RKO (cell line): ENCODE data around the gene TXNDC12.
"Not testable (repeated sequence)": the region's sequence is repeated elsewhere in the genome, so short reads cannot be mapped to it uniquely, and the experiment has no call there.

Source experiments
- DNase-seq: peaks from one replicate; pipeline ENCODE4 v3.0.0-alpha.2; 2016; ENCODE audit warnings: low spot score

Gene TXNDC12

DNA sequence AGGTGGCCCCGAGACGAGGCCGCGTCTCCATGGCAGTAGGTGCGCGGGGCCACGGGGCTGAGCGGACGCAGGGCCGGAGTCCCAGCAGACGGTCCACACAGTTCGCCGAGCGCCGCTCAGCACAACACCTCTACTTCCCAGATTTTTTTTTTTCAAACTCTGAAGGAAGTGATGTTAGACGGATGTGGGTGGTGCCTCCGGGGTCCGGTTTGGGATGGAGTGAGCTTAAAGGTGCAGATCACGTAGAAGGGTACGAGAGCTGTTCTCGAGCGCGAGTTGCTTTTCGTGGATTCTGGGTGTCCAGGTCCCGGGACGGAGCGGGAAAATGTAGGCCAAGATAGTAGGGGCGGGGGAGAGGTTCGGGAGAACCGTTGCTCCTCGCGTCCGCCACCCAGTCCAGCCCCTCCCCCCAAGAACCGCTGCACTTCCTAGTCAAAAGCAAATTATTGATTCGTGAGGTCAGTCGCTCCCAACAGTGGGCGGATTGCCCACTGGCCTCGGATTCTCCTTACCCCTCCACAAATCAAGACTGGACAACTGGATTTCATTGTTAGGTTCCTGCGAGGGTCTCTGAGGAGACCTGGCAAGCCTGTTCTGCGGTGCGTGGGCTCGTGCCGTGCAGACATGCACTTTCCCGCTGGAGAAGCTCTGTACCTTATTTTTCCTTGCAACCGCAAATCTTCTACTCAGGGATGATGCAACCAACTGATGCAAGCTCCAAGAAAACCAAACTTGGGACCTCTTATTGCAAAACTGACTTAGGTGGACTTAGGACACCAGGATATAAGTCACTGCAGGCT lies at the start of gene TXNDC12:
TSS of gene TXNDC12 (minus strand) at position 126 of the 800 bp plus-strand sequence. CDS start at position 31, 95 bp downstream.
- DNase-seq, result peak; percentile 96

DNA sequence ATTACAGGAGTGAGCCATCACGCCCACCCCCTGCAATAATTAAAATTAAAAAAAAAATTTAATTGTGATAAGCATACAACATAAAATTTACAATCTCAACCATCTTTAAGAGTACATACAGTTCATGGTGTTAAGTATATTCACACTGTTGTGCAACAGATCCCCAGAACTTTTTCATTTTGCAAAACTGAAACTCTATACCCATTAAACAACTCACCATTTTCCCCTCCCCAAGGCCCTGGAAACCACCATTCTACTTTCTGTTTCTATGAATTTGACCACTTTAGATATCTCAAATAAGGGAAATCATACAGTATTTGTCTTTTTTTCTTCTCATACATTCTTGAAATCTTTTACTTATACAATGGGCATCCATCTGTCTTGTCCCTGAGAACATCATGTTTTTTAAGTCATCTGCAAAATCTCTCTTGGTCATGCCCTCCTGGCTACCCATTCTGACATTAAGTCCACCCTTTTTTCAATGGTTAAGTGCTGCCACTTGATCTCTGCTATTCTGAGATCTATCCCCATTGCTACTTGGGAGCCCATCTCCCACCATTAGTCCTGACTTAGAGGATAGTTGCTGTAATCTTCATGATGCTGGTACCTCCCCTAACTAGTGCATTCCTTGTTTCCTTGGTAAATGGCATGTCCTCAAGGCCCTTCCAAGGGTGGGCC lies 47.5 kb upstream of the TXNDC12 start:
- no peak for DNase-seq

DNA sequence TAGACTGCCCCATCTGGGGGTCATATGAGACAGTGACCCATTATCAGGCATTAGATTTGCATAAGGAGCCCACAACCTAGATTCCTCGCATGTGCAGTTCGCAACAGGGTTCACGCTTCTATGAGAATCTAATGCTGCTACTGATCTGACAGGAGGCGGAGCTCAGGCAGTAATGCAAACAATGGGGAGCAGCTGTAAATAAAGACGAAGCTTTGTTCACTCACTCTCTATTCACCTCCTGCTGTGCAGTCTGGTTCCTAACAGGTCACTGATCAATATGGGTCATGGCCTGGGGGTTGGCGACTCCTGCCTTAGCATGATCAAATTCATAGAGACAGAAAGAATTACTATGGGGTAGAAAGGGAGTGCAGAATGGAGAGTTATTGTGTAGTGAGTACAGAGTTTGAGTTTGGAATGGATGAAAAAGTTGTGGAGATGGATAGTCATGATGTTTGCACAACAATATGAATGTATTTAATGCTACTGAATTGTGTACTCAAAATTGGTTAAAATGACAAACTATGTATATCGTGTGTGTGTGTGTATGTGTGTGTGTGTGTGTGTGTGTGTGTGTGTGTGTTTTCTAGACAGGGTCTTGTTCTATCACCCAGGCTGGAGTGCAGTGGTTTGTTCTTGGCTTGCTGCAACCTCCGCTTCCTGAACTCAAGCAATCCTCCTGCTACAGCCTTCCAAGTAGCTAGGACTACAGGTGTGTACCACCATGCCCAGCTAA lies 43.3 kb upstream of the TXNDC12 start:
- no peak for DNase-seq

DNA sequence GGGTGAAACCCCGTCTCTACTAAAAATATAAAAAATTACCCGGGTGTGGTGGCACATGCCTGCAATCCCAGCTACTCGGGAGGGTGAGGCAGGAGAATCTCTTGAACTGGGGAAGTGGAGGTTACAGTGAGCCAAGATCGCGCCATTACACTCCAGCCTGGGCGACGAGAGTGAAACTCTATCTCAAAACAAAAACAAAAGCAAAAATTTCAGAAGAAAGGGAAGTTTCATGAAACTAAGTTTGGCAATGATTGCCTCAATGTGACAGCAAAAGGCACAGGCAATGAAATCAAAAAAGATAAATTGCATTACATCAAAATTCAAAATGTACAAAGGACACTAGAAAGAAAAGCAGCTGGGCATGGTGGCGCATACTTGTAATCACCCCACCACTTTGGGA lies 41.2 kb upstream of the TXNDC12 start:
- no peak for DNase-seq

DNA sequence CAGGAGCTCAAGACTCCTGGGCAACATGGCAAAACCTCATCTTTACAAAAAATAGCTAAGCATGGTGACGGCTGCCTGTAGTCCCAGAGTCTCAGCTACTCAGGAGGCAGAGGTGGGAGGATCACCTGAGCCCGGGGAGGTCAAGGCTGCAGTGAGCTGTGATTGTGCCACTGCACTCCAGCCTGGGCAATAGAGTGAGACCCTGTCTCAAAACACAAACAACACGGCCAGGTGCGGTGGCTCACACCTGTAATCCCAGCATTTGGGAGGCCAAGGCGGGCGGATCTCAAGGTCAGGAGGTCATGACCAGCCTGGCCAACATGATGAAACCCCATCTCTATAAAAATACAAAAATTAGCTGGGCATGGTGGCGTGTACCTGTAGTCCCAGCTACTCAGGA lies 39.3 kb upstream of the TXNDC12 start:
- DNase-seq, result not testable (repeated sequence)

DNA sequence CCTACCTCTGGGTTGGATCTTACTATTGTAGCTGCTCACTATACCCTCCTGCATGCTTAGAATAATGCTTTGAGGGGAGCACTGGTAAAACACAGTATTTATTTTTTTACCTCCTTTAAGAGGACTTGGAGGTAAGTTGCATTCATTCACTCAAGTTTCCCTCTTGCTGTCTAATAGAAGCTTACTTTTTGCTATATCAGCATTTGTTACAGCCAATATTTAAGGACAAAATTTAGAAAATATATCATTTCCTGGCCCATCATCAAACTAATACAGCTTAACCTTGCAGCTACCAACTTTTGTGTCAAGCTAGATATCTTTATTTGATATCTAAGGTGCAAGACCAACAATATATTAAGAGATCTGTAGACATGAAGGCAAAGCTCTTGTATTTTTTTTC lies 32.9 kb upstream of the TXNDC12 start:
- DNase-seq, result not testable (repeated sequence)

DNA sequence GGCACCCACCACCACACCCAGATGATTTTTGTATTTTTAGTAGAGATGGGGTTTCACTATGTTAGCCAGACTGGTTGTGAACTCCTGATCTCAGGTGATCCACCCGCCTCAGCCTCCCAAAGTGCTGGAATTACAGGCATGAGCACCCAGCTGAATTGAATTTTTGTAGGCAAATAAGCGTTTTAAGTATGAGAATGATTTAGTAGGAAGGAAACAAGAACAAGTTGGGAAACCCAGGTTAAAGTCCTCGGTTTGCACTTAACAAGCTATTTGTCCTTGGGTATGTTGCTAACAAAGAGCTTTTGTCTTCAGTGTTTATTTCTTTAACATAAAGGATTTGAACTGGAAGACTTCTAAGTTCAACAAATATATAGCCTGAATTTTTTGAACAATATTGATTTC lies 25.0 kb upstream of the TXNDC12 start:
- DNase-seq, result no peak

DNA sequence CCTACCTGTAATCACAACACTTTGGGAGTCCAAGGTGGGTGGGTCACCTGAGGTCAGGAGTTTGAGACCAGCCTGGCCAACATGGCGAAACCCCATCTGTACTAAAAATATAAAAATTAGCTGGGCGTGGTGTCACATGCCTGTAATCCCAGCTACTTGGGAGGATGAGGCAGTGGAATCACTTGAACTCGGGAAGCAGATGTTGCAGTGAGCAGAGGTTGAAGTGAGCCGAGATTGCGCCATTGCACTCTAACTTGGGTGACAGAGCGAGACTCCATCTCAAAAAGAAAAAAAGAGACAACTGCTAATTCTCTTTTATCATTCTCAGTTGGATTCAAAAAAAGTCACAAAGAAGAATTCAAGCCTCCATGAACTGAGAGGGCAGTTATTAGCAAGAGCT lies 22.3 kb upstream of the TXNDC12 start:
- not testable (repeated sequence) for DNase-seq

DNA sequence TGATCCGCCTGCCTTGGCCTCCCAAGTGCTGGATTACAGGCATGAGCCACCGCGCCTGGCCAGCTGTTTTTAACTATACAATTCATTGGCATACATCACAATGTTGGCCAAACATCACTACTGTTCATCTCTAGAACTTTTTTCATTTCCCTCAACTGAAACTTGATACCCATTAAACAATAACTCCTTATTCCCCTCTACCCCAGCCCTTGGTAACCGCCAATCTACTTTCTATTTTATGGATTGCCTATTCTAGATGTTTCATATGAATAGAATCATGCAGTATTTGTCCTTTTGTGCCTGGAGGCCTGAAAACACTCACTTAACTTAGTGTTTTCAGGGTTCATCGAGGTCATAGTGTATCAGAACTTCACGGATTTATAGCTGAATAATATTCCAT lies 17.3 kb upstream of the TXNDC12 start:
- no peak for DNase-seq

DNA sequence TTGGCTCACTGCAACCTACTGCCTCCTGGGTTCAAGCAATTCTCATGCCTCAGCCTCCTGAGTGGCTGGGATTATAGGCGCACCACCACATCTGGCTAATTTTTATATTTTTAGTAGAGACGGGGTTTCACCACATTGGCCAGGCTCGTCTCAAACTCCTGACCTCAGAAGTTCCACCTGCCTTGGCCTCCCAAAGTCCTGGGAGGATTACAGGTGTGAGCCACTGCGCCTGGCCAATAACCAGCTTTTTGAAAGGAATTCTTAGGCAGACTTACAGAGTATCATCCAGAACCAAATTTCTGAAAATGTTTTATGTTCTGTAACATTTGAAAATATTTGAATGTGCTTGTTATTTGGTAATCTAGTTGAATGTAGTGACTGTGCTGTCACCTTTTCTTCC lies 15.7 kb upstream of the TXNDC12 start:
- DNase-seq, result no peak

DNA sequence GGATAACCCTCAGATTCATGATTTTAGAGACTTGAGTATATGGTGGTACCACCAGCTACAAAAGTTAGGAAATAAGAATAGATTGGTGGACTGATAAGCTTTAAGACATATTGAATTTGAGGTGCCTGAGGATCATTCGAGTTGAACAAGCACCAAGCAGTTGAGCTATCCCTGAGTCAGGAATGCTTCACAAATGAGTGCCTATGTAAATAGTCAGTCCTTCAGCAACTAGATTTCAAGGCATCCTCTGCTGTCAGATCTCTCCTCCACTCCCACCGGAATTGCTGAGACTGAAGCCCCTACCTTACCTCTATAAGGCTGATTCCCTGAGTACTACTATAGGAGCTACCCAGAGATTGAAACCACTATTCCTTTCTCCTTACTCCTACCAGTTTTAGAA lies 8.2 kb upstream of the TXNDC12 start:
- DNase-seq, result no peak

DNA sequence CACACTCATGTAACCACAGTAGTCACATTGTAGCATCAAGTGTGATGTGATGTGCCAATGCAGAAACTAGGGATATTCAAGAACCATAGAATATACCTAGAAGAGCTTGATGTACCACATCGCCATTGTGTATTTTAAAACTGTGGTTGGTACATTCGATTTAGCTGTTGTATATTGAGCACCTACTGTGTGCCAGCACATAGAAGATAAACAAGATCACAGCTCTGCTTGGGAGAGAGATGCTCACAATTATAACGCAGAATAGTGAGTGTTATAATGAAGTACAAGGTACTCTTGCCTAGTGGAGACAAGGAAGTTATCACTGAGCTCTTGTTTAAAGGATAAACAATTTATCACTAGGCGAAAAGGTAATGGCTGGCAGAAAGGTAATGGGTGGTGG lies 5.8 kb upstream of the TXNDC12 start:
- DNase-seq, result no peak

DNA sequence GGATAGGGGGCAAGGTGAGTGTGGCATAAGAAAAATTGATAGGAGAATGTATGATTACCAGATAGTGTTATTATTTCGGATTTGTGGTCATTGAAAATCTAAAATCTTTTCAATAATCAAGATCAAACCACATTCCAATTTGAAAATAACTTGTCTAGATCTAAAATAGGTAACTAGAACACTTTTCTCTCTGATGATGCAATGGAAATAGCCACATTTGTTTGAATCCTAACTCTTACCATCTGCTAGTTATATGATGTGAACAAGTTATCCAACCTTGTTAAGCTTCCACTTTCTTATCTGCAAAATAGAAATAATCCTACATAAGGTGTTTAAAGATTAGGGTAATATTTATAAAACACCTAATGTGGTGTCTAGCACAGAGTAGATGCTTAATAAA lies 4.9 kb upstream of the TXNDC12 start:
- no peak for DNase-seq

DNA sequence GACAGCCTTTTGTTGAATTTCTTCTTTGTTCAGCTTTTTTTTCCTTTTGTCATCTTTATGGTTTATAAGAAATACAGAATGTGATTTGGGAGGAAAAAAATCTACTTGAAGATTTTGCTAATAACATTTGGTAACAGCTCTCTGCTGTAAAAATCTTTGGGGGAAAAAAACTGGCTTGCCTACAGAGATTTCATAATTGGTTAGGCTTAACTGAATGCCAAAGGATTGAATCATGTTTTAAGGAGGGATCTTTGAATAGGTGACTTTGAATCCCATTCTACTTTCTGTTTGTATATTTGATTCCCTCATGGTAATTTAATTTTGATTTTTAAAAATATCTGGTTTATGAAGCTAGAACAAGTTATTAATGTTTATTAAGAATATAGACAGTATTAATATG lies 4.3 kb upstream of the TXNDC12 start:
- DNase-seq, result no peak

DNA sequence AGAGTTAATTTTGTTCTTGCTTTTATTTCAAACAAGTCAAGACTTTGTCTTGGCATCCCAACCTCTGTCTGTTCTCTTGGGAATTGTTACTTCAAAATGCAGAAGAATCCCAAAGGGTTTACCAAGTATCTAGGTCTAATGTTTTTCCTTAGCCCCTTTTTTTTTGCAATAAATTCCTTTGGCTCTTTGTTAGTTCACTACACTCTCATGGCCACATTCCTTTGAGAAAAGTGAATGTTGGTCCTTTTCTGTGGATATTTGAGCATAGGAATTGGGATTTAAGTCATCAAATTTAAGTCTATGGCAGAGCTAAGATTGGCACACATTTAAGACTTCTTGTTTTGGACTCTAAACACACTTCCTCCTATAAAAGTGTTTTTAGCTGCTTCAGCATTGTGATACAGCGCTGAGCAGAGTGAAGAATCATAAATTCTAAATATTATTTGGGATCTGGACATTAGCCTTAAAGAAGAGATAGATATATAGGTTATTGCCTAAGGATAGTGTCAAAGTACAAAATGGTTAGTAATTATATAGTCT lies 3.0 kb upstream of the TXNDC12 start:
- no peak for DNase-seq

DNA sequence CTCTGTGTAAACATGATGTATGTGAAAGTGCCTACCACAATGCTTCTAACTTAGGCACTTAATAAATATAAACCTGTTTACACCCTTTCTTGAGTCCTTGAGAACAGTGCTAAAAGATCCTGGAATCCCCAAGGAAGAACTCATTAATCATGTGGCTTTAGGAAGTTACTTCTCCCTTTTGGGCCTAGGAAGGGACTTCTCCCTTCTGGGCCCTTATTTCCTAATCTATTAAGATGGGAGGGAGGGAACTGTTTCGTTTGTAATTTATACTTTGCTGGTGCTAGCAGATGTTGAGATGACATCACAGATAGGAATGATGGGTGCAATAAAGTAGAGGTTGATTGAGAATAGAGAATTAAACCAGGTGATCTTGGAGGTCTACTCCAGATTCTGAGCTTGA lies 2.3 kb upstream of the TXNDC12 start:
- DNase-seq, result peak; percentile 34

DNA sequence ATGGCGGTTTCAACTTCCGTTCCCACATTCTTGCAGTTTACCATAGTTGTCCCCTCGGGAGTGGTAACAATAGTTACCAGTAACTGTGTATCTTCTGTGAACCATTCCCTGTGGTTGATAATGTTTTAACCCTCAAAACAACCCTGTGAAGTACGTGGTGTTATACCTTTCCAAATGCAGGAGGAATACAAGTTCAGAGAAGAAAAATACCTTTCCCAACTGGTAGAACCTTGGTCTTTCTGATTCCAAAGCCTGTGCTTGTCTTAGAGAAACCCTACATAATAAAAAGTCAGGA lies 1.9 kb upstream of the TXNDC12 start:
- DNase-seq, result no peak

DNA sequence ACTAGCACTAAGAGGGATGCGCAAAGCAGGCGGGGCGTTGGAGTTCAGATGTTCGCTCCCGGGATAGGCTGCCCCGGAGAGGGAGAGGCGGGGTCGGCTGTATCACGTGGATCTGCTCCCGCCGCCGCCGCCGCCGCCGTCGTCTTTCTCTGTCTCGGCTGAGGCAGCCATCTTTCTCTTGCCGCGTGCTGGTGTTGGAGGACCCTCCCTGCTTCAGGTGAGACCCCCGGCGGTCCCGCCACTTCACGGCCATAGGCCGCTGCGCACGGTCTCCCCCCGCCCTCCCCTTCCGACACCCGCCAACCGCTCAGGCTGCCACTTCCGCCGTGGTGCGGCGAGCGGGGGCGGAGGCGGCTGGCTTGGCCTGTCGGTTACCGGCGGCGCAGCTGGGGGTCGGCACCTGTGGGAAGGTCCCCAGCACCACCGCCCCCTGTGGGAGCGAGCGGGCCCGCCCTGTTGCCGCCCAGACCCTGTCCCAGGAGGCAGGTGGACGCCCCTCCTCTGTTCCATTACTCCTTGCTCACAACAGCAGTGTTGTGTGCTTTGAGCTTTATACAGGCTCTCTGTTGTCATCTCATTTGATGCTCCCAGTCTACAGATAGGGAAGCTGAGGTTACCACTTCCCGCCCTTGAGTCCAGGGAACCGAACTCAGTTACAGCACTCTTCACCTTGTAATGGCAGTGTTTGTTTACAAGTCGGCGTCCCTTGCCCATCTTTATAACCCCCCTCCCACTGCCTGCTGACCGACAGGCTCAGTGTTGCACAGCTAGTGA lies 1.4 kb upstream of the TXNDC12 start, which contains the start of gene BTF3L4:
TSS of gene BTF3L4 (plus strand) at position 133 of the 774 bp plus-strand sequence. CDS start 3,553 bp downstream, outside the sequence.
- DNase-seq, result peak; percentile 96

DNA sequence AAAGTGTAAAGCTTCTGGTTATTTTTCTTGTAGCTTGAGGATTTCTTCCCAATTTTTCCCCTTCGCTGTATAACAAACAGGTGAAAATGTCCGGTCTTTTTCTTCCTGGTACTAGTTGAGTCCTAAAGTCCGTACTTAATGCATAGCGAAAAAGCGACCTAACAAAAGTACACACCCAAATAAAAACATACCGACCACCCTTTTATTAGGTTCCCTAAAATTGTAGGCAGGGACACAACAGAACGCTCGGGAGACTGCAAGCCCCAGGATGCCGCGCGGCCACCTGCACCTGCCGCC lies 823 bp upstream of the TXNDC12 start:
- no peak for DNase-seq

DNA sequence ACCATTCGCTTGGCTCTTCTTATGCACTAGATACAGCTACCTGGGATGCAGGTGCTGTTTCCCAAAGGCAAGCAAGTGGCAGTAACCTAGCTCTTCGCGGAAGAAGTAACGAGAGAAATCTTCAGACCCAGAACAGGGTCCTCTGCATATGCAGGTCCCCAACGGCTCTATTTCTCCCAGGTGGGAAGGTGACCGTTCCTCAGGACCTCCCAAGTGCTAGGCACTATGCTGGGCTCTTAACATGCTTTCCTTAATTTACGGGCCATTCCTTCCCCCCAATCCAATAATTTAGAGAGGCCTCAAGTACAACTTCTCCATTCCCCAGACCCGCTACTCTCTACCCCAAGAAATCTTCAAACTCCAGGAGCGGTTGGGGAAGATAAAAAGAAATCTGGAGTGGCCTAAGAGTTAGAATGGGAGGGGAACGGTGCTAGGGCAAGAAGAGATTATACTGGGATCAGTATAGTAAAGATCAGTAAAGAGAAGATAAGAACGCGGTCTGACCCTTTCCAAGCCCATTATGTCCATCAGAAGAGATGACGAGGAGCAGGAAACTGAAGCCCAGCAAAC lies 410 bp downstream of the TXNDC12 start:
- no peak for DNase-seq

DNA sequence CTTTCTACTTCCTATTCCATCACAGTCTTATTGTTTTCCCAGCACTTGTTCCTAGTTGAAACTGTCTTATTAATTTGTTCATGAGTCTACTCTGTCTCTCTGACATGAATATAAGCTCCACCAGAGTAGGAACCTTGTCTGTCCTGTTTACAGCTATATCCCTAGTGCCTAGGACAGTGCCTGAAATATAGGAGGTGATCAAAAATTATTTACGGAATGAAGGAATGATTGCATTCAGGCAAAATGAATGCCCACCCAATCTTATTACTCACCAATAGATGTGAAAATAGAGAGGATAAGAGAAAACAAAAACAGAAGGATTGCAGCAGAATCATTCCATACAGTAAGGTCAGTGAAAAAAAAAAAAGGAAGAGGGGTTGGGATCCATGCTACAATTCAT lies 1.1 kb downstream of the TXNDC12 start:
- no peak for DNase-seq

DNA sequence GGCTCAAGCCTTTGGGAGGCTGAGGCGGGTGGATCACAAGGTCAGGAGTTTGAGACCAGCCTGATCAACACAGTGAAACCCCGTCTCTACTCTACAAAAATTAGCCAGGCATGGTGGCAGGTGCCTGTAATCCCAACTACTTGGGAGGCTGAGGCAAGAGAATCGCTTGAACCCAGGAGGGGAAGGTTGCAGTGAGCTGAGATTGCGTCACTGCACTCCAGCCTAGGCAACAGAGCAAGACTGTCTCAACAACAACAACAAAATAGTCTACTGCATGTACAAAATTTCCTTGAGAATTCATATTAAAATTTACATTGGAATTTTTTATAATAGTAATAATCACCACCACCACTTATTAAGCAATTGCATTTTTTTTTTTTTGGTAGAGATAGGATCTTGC lies 5.7 kb downstream of the TXNDC12 start:
- not testable (repeated sequence) for DNase-seq
